ENCODE data around the gene CRTC1.

Gene CRTC1

GRCh38 chr19:18756896-18757295 lies 73.4 kb downstream of the CRTC1 start:
- ChIA-PET CTCF (no interaction called here), POLR2A (no interaction called here)
- no peak for DNase-seq (ENCODE audit: extremely low spot score)
- TF ChIP-seq ARNT (IDR thresholded peaks at IDR 0.05) (no peak), SP1 (IDR thresholded peaks at IDR 0.05) (no peak)

- no peak for DNase-seq (ENCODE audit: extremely low spot score)
- TF ChIP-seq LEF1 (IDR thresholded peaks at IDR 0.05; ENCODE audit: borderline replicate concordance) (no peak), HDGF (IDR thresholded peaks at IDR 0.05; ENCODE audit: borderline replicate concordance) (no peak), SP1 (IDR thresholded peaks at IDR 0.05) (no peak), FOXA1 (IDR thresholded peaks at IDR 0.05) (no peak), ELF4 (IDR thresholded peaks at IDR 0.05) (no peak), SUZ12 (IDR thresholded peaks at IDR 0.05) (no peak), FOXK2 (IDR thresholded peaks at IDR 0.05) (no peak), FOXM1 (IDR thresholded peaks at IDR 0.05; ENCODE audit: borderline replicate concordance) (no peak), BHLHE40 (IDR thresholded peaks at IDR 0.05; ENCODE audit: borderline replicate concordance) (no peak)
- ChIA-PET CTCF (no interaction called here), POLR2A (no interaction called here)
Measured at GRCh38 chr19:18759304-18759994, 76.0 kb downstream of the CRTC1 start.

- ChIA-PET CTCF (no interaction called here), POLR2A (no interaction called here)
Measured at GRCh38 chr19:18759995-18760426, 76.5 kb downstream of the CRTC1 start.

GRCh38 chr19:18760440-18761383 lies 77.2 kb downstream of the CRTC1 start:
- no peak for DNase-seq (ENCODE audit: extremely low spot score)
- POLR2A ChIA-PET: no interaction called here
- TF ChIP-seq LEF1 (IDR thresholded peaks at IDR 0.05; ENCODE audit: borderline replicate concordance) (no peak), ELF4 (IDR thresholded peaks at IDR 0.05) (no peak)
- CTCF ChIA-PET: no interaction called here

More at GRCh38 chr19:18759995-18760426, 76.5 kb downstream of the CRTC1 start:
- TF ChIP-seq L3MBTL2 (conservative IDR thresholded peaks at IDR 0.05) (no peak), ZNF384 (IDR thresholded peaks at IDR 0.05) (no peak), FOXM1 (IDR thresholded peaks at IDR 0.05; ENCODE audit: borderline replicate concordance) (no peak), LEF1 (IDR thresholded peaks at IDR 0.05; ENCODE audit: borderline replicate concordance) (no peak), NFRKB (IDR thresholded peaks at IDR 0.05) (no peak), SUZ12 (IDR thresholded peaks at IDR 0.05) (no peak), CTBP1 (IDR thresholded peaks at IDR 0.05; ENCODE audit: borderline replicate concordance) (no peak)
- no peak for DNase-seq (ENCODE audit: extremely low spot score)

GRCh38 chr19:18761531-18762110 lies 78.1 kb downstream of the CRTC1 start:
- POLR2A ChIA-PET: no interaction called here
- no peak for TF ChIP-seq CTBP1 (IDR thresholded peaks at IDR 0.05; ENCODE audit: borderline replicate concordance)
- TF ChIP-seq ZNF384 (IDR thresholded peaks at IDR 0.05): no peak
- no peak for TF ChIP-seq SP1 (IDR thresholded peaks at IDR 0.05)
- TF ChIP-seq NFRKB (IDR thresholded peaks at IDR 0.05): no peak
- no peak for TF ChIP-seq ELF4 (IDR thresholded peaks at IDR 0.05)
- TF ChIP-seq FOXK2 (IDR thresholded peaks at IDR 0.05): no peak
- TF ChIP-seq TARDBP (IDR thresholded peaks at IDR 0.05): no peak
- no peak for DNase-seq (ENCODE audit: extremely low spot score)
- CTCF ChIA-PET: interaction anchor here (0.6 kb wide), 1 partner anchor 9 kb away, joined by 10 read pairs; no protein-coding TSS in a partner anchor

- CTCF ChIA-PET: no interaction called here
- DNase-seq (ENCODE audit: extremely low spot score): no peak
- TF ChIP-seq FOXM1 (IDR thresholded peaks at IDR 0.05; ENCODE audit: borderline replicate concordance) (no peak), HDGF (IDR thresholded peaks at IDR 0.05; ENCODE audit: borderline replicate concordance) (no peak), NFRKB (IDR thresholded peaks at IDR 0.05) (no peak), LEF1 (IDR thresholded peaks at IDR 0.05; ENCODE audit: borderline replicate concordance) (no peak), FOXK2 (IDR thresholded peaks at IDR 0.05) (no peak), BHLHE40 (IDR thresholded peaks at IDR 0.05; ENCODE audit: borderline replicate concordance) (no peak), CTBP1 (IDR thresholded peaks at IDR 0.05; ENCODE audit: borderline replicate concordance) (no peak), FOXA1 (IDR thresholded peaks at IDR 0.05) (no peak), SUZ12 (IDR thresholded peaks at IDR 0.05) (no peak), ELF4 (IDR thresholded peaks at IDR 0.05) (no peak), TARDBP (IDR thresholded peaks at IDR 0.05) (no peak), SP1 (IDR thresholded peaks at IDR 0.05) (no peak), L3MBTL2 (conservative IDR thresholded peaks at IDR 0.05) (no peak), PKNOX1 (IDR thresholded peaks at IDR 0.05) (no peak), ZNF384 (IDR thresholded peaks at IDR 0.05) (no peak), ARNT (IDR thresholded peaks at IDR 0.05) (no peak)
- POLR2A ChIA-PET: no interaction called here
Measured at GRCh38 chr19:18762125-18763023, 78.9 kb downstream of the CRTC1 start.
